H9 (cell line): ENCODE measurements around the gene TMEM132D. TPM values are rescaled to one million over a fixed set of nuclear protein-coding genes. Genes with fewer than 3 reads are reported as not detected.
A peak's percentile ranks its signal among the peaks of the same experiment; 100 is the strongest.

Experiments
- DNase-seq: peaks from one replicate; pipeline ENCODE4 v3.0.0-alpha.2; 2017
- H2AFZ ChIP-seq: one replicate; pipeline ENCODE4 v1.6.1; 2013; ENCODE audit warnings: mild to moderate bottlenecking, low read length, control low read depth, moderate library complexity
- H2AK5ac ChIP-seq: 2 replicates; pipeline ENCODE4 v1.6.1; 2013; ENCODE audit warnings: low read length, control low read depth, mixed read lengths; ENCODE audit not compliant: insufficient read length
- H2BK120ac ChIP-seq: one replicate; pipeline ENCODE4 v1.6.1; 2013; ENCODE audit warnings: low read depth, mild to moderate bottlenecking, low read length, control low read depth, inconsistent platforms; ENCODE audit not compliant: poor library complexity, severe bottlenecking
- H2BK12ac ChIP-seq: 2 replicates; pipeline ENCODE4 v1.6.1; 2013; ENCODE audit warnings: low read length, control low read depth, mixed read lengths, low read depth; ENCODE audit not compliant: insufficient read length
- H2BK15ac ChIP-seq: 2 replicates; pipeline ENCODE4 v1.6.1; 2013; ENCODE audit warnings: low read depth, low read length, control low read depth
- H2BK20ac ChIP-seq: one replicate; pipeline ENCODE4 v1.6.1; 2013; ENCODE audit warnings: low read depth, mild to moderate bottlenecking, low read length, control low read depth, inconsistent platforms; ENCODE audit not compliant: poor library complexity, severe bottlenecking
- H2BK5ac ChIP-seq: 2 replicates; pipeline ENCODE4 v1.6.1; 2013; ENCODE audit warnings: low read length, control low read depth, mixed read lengths; ENCODE audit not compliant: insufficient read length
- H3K14ac ChIP-seq: 2 replicates; pipeline ENCODE4 v1.6.1; 2013; ENCODE audit warnings: low read length, control low read depth; ENCODE audit not compliant: insufficient read depth
- H3K18ac ChIP-seq: 2 replicates; pipeline ENCODE4 v1.6.1; 2013; ENCODE audit warnings: low read depth, mild to moderate bottlenecking, mixed read lengths, low read length, control low read depth; ENCODE audit not compliant: insufficient read length
- H3K23ac ChIP-seq: 2 replicates; pipeline ENCODE4 v1.6.1; 2013; ENCODE audit warnings: low read length, control low read depth, mixed read lengths, low read depth; ENCODE audit not compliant: insufficient read length
- H3K23me2 ChIP-seq: 2 replicates; pipeline ENCODE4 v1.6.1; 2013; ENCODE audit warnings: low read depth, mild to moderate bottlenecking, mixed read lengths, low read length, control low read depth; ENCODE audit not compliant: insufficient read length, poor library complexity, severe bottlenecking
- H3K27ac ChIP-seq: 2 replicates; pipeline ENCODE4 v1.5.1; 2013; ENCODE audit warnings: low read length, control low read depth, mixed read lengths, low read depth; ENCODE audit not compliant: insufficient read length
- H3K27me3 ChIP-seq: 2 replicates; pipeline ENCODE4 v1.6.1; 2013; ENCODE audit warnings: low read length, control low read depth, inconsistent platforms; ENCODE audit not compliant: insufficient read depth
- H3K4ac ChIP-seq: 2 replicates; pipeline ENCODE4 v1.6.1; 2013; ENCODE audit warnings: low read depth, mild to moderate bottlenecking, control low read depth, inconsistent platforms, low read length, moderate library complexity
- H3K4me1 ChIP-seq: 2 replicates; pipeline ENCODE4 v1.6.1; 2013; ENCODE audit warnings: low read length, control low read depth, inconsistent platforms; ENCODE audit not compliant: insufficient read depth
- H3K4me2 ChIP-seq: 2 replicates; pipeline ENCODE4 v1.6.1; 2013; ENCODE audit warnings: low read length, control low read depth, mixed read lengths; ENCODE audit not compliant: insufficient read length, insufficient read depth
- H3K56ac ChIP-seq: 2 replicates; pipeline ENCODE4 v1.6.1; 2013; ENCODE audit warnings: low read depth, mild to moderate bottlenecking, mixed read lengths, low read length, control low read depth; ENCODE audit not compliant: insufficient read length
- H3K79me1 ChIP-seq: 2 replicates; pipeline ENCODE4 v1.6.1; 2013; ENCODE audit warnings: low read depth, mild to moderate bottlenecking, moderate library complexity, low read length, control low read depth, inconsistent platforms; ENCODE audit not compliant: insufficient read depth, poor library complexity, severe bottlenecking
- H3K79me2 ChIP-seq: 2 replicates; pipeline ENCODE4 v1.6.1; 2013; ENCODE audit warnings: low read length, control low read depth, inconsistent platforms; ENCODE audit not compliant: insufficient read depth
- H3K9ac ChIP-seq: 2 replicates; pipeline ENCODE4 v1.6.1; 2013; ENCODE audit warnings: low read length, control low read depth, mixed read lengths; ENCODE audit not compliant: insufficient read length; ENCODE audit errors: extremely low read depth
- H3K9me3 ChIP-seq: one replicate; pipeline ENCODE4 v1.6.1; 2013; ENCODE audit warnings: low read depth, low read length, inconsistent platforms; ENCODE audit not compliant: control insufficient read depth
- H3T11ph ChIP-seq: one replicate; pipeline ENCODE4 v1.6.1; 2013; ENCODE audit warnings: mild to moderate bottlenecking, low read length, control low read depth, inconsistent platforms
- H4K20me1 ChIP-seq: one replicate; pipeline ENCODE4 v1.6.1; 2013; ENCODE audit not compliant: control insufficient read depth, insufficient read length, insufficient read depth
- H4K5ac ChIP-seq: 2 replicates; pipeline ENCODE4 v1.6.1; 2013; ENCODE audit warnings: low read depth, mild to moderate bottlenecking, mixed read lengths, low read length, control low read depth; ENCODE audit not compliant: insufficient read length
- H4K8ac ChIP-seq: replicated peaks from 2 replicates; pipeline ENCODE4 v1.6.1; 2013; ENCODE audit warnings: low read length, control low read depth, mixed read lengths, low read depth; ENCODE audit not compliant: insufficient read length
- H4K91ac ChIP-seq: 2 replicates; pipeline ENCODE4 v1.6.1; 2013; ENCODE audit warnings: low read depth, mild to moderate bottlenecking, moderate library complexity, mixed read lengths, low read length, control low read depth; ENCODE audit not compliant: insufficient read length
- H3K27ac Mint-ChIP-seq, 3 experiments: 2 replicates in 2 of 3; 3 replicates in 1 of 3; pipeline ENCODE4 v1.8.0; 2020 to 2021; ENCODE audit warnings: mixed read lengths in 3 of 3, mild to moderate bottlenecking in 1 of 3, moderate library complexity in 1 of 3
- H3K27me3 Mint-ChIP-seq: 2 replicates; pipeline ENCODE4 v1.8.0; 2021; ENCODE audit warnings: low read depth, mild to moderate bottlenecking, moderate library complexity, mixed read lengths
- H3K36me3 Mint-ChIP-seq, 3 experiments: 2 replicates in 2 of 3; 3 replicates in 1 of 3; pipeline ENCODE4 v1.8.0; 2020 to 2021; ENCODE audit warnings: low read depth in 3 of 3, mixed read lengths in 3 of 3; ENCODE audit not compliant: insufficient read depth in 1 of 3
- H3K4me1 Mint-ChIP-seq, 2 experiments: 2 replicates each; pipeline ENCODE4 v1.8.0; 2020; ENCODE audit warnings: mixed read lengths in 2 of 2
- H3K4me3 Mint-ChIP-seq, 2 experiments: 2 replicates in 1 of 2; 3 replicates in 1 of 2; pipeline ENCODE4 v1.8.0; 2020 to 2021; ENCODE audit warnings: mild to moderate bottlenecking in 2 of 2, mixed read lengths in 2 of 2, moderate library complexity in 1 of 2
- H3K9me3 Mint-ChIP-seq, 2 experiments: 2 replicates in 1 of 2; 3 replicates in 1 of 2; pipeline ENCODE4 v1.8.0; 2020; ENCODE audit warnings: mild to moderate bottlenecking in 2 of 2, mixed read lengths in 2 of 2, moderate library complexity in 1 of 2
- WGBS: extraction: QIAGEN DNeasy Blood & Tissue Kit; methylation state at CpG from one replicate; pipeline ENCODE4 v1.1.7; 2013; ENCODE audit warnings: missing lambda C conversion rate, low lambda C conversion rate, mixed read lengths; ENCODE audit not compliant: insufficient read length; ENCODE audit errors: extremely low coverage; 5-methylcytosine and 5-hydroxymethylcytosine counted together
- total RNA-seq: library from RNA; stranded (reverse); gene quantifications from 2 replicates; pipeline ENCODE4 v1.2.1, GENCODE V29; 2021
- TF ChIP-seq, protein P1 (sequence below): fragments of 200-600 bp; sonication (generic); conservative IDR thresholded peaks from 3 replicates; pipeline ENCODE4 v1.8.0; 2021; ENCODE audit warnings: antibody characterized with exemption, mild to moderate bottlenecking

Gene TMEM132D
- total RNA-seq, 1 experiment from 2014 or later = 6.1 TPM

DNA sequence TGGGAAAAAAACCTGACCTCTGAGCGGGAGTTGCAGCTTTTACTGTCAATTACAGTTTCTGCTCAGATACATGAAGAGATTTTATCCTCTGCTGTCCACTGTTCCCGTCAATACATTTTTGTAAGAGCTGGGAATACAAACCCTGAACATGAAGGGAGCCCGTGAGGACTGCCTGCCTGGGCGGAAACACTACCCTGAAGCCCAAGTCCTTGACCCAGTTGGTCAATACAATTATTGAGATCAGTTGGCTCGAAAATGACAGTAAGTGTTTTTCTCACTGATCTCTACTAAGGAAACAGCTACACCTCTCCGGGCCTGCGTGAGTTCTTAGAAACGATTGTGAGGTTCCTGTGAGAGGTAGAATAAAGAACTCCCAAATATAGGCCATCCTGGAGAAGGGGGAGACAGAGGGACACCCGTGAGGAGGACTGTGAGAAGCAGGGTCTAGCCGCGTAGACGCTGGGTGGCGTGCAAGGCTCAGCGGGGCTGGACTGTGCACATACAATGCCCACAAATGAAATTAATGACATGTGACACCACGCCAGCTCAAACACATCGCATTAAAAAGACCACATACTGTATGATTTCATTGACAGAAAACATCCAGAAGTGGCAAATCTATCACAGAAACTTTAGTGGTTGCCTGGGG, 509.5 kb downstream of the TMEM132D start:
- H2AFZ ChIP-seq = no peak overlapping the region
- no peaks in the 10 kb centered on the region for H3K4me1 ChIP-seq
- H4K20me1 ChIP-seq = no peaks in the 10 kb centered on the region
- no peaks in the 10 kb centered on the region for H3K27me3 ChIP-seq
- Mint-ChIP-seq H3K36me3 (peaks cover 0 to 2% (median 0%) of the 10 kb centered on the region in 3 experiments; a peak in 2 of 7 replicates), H3K9me3 (peaks cover 0 to 1% of the 10 kb centered on the region in 2 experiments; a peak in 2 of 5 replicates), H3K4me1 (no peaks in the 10 kb centered on the region), H3K27ac (peak overlapping the region in 1 of 3 experiments; percentile 65; a peak in 1 of 7 replicates), H3K4me3 (no peak overlapping the region), H3K27me3 (no peaks in the 10 kb centered on the region; the same call in 1 of the 2 replicates)
- no peak overlapping the region for H3K27ac ChIP-seq
- no peak overlapping the region for H3K18ac ChIP-seq
- H3K9ac ChIP-seq = no peak overlapping the region
- no CpG with 5 or more reads among the region's 16 CpGs for WGBS
- TF ChIP-seq, protein P1, sequence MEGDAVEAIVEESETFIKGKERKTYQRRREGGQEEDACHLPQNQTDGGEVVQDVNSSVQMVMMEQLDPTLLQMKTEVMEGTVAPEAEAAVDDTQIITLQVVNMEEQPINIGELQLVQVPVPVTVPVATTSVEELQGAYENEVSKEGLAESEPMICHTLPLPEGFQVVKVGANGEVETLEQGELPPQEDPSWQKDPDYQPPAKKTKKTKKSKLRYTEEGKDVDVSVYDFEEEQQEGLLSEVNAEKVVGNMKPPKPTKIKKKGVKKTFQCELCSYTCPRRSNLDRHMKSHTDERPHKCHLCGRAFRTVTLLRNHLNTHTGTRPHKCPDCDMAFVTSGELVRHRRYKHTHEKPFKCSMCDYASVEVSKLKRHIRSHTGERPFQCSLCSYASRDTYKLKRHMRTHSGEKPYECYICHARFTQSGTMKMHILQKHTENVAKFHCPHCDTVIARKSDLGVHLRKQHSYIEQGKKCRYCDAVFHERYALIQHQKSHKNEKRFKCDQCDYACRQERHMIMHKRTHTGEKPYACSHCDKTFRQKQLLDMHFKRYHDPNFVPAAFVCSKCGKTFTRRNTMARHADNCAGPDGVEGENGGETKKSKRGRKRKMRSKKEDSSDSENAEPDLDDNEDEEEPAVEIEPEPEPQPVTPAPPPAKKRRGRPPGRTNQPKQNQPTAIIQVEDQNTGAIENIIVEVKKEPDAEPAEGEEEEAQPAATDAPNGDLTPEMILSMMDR = no peak
- H3K14ac ChIP-seq = no peak overlapping the region
- H4K91ac ChIP-seq = no peak overlapping the region
- H3K4me2 ChIP-seq = no peak overlapping the region
- H3K79me2 ChIP-seq = no peaks in the 10 kb centered on the region
- DNase-seq = no peak
- H3K23ac ChIP-seq = no peak overlapping the region
- no peak overlapping the region for H2BK12ac ChIP-seq
- H3K4ac ChIP-seq = no peak overlapping the region
- H2BK120ac ChIP-seq = no peak overlapping the region
- H3K79me1 ChIP-seq = no peaks in the 10 kb centered on the region
- H2BK15ac ChIP-seq = no peak overlapping the region
- no peak overlapping the region for H4K5ac ChIP-seq
- H3T11ph ChIP-seq = no peak overlapping the region
- no peak overlapping the region for H3K56ac ChIP-seq
- no peaks in the 10 kb centered on the region for H3K9me3 ChIP-seq
- no peak overlapping the region for H2BK5ac ChIP-seq
- no peak overlapping the region for H2BK20ac ChIP-seq
- H3K23me2 ChIP-seq = no peaks in the 10 kb centered on the region
- no peak overlapping the region for H2AK5ac ChIP-seq
- no peak overlapping the region for H4K8ac ChIP-seq
